ENCODE measurements around the gene MCC.

DNA sequence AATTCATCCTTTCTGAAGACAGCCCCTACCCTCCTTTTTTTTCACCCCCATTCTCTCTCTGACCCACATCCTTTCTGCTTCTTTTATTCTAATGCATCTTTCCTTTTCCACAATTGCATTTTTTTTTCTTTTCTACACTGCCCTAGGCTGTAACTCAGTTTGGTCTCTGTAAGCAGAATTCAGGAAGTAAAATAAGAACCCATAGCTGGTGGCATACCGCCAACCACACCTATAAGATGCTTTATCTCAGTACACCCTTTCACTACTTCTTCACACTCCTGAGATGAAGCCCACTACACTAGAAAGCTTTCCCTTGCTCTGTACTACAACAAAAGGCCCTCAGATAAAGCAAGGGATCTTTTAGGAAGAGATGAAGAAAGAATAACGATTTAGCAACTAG is 37.3 kb downstream of the MCC start:
- TF ChIP-seq MAFK (IDR thresholded peaks at IDR 0.05; ENCODE audit: low read depth, low read length) (no peak), MAZ (IDR thresholded peaks at IDR 0.05; ENCODE audit: borderline replicate concordance, low read depth, low read length) (no peak), RAD21 (IDR thresholded peaks at IDR 0.05; ENCODE audit: low read length) (no peak), BHLHE40 (IDR thresholded peaks at IDR 0.05; ENCODE audit: low read depth, low read length) (no peak), POLR2A (IDR thresholded peaks at IDR 0.05; ENCODE audit: low read depth, low read length) (no peak), MXI1 (IDR thresholded peaks at IDR 0.05; ENCODE audit: borderline replicate concordance, low read depth, low read length) (no peak), SMC3 (IDR thresholded peaks at IDR 0.05; ENCODE audit: low read depth, low read length) (no peak), FOS (IDR thresholded peaks at IDR 0.05; ENCODE audit: low read depth, low read length) (no peak), RCOR1 (IDR thresholded peaks at IDR 0.05; ENCODE audit: insufficient replicate concordance, low read length) (no peak), RFX5 (IDR thresholded peaks at IDR 0.05; ENCODE audit: low read depth, low read length) (no peak)
- TF ChIP-seq, protein P1, sequence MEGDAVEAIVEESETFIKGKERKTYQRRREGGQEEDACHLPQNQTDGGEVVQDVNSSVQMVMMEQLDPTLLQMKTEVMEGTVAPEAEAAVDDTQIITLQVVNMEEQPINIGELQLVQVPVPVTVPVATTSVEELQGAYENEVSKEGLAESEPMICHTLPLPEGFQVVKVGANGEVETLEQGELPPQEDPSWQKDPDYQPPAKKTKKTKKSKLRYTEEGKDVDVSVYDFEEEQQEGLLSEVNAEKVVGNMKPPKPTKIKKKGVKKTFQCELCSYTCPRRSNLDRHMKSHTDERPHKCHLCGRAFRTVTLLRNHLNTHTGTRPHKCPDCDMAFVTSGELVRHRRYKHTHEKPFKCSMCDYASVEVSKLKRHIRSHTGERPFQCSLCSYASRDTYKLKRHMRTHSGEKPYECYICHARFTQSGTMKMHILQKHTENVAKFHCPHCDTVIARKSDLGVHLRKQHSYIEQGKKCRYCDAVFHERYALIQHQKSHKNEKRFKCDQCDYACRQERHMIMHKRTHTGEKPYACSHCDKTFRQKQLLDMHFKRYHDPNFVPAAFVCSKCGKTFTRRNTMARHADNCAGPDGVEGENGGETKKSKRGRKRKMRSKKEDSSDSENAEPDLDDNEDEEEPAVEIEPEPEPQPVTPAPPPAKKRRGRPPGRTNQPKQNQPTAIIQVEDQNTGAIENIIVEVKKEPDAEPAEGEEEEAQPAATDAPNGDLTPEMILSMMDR (conservative IDR thresholded peaks at IDR 0.05; ENCODE audit: low read depth, low read length): no peak
- TF ChIP-seq, protein P2, sequence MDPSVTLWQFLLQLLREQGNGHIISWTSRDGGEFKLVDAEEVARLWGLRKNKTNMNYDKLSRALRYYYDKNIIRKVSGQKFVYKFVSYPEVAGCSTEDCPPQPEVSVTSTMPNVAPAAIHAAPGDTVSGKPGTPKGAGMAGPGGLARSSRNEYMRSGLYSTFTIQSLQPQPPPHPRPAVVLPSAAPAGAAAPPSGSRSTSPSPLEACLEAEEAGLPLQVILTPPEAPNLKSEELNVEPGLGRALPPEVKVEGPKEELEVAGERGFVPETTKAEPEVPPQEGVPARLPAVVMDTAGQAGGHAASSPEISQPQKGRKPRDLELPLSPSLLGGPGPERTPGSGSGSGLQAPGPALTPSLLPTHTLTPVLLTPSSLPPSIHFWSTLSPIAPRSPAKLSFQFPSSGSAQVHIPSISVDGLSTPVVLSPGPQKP (IDR thresholded peaks at IDR 0.05; ENCODE audit: borderline replicate concordance, low read depth, low read length): no peak
